ENCODE measurements around the gene DYNLT2. TPM values are rescaled to one million over a fixed set of nuclear protein-coding genes. Genes with fewer than 3 reads are reported as not detected.
A peak's percentile ranks its signal among the peaks of the same experiment; 100 is the strongest.

The DYNLT2 gene
- total RNA-seq, 1 experiment from 2014 or later = 1.7 TPM

DNA sequence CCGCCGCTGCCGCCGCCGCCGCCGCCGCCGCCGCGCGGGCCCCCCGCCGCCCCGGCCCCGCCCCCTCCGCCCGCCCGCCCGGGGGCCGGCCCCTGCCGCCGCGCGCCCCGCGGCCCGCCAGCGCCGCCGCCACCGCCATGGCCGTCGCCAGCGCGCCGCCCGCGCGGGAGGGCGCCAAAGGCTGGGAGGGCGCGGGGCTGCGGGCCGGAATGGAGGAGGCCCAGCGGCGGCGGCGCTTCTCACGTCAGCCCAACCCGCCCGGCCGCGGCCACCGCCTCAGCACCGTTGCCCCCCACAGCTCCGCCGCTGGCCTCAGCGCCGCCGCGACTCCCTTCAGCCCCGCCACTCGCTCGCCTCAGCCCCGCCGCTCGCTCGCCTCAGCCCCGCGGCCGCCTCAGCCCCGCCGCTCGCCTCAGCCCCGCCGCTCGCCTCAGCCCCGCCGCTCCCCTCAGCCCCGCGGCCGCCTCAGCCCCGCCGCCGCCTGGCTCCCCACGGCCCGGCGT, 27.3 kb downstream of the DYNLT2 start:
- Mint-ChIP-seq H3K4me1 (peaks cover 40% of the 10 kb centered on the region), H3K4me3 (peak overlapping the region; percentile 46; the same call in 1 of the 2 replicates), H3K27me3 (ENCODE audit: low read depth) (peaks cover 8% of the 10 kb centered on the region), H3K27ac (no peak overlapping the region), H3K9me3 (no peaks in the 10 kb centered on the region), H3K36me3 (no peaks in the 10 kb centered on the region)
- ChIA-PET CTCF (no interaction called here), POLR2A (interaction anchor here (0.8 to 2.4 kb wide), 2 partner anchors 23 to 27 kb away, joined by 3 to 14 read pairs; partner anchors contain the start of genes C6orf120, DYNLT2, ERMARD and WDR27)
- peak; percentile 60 for DNase-seq (ENCODE audit: low spot score)
- TF ChIP-seq, protein P1, sequence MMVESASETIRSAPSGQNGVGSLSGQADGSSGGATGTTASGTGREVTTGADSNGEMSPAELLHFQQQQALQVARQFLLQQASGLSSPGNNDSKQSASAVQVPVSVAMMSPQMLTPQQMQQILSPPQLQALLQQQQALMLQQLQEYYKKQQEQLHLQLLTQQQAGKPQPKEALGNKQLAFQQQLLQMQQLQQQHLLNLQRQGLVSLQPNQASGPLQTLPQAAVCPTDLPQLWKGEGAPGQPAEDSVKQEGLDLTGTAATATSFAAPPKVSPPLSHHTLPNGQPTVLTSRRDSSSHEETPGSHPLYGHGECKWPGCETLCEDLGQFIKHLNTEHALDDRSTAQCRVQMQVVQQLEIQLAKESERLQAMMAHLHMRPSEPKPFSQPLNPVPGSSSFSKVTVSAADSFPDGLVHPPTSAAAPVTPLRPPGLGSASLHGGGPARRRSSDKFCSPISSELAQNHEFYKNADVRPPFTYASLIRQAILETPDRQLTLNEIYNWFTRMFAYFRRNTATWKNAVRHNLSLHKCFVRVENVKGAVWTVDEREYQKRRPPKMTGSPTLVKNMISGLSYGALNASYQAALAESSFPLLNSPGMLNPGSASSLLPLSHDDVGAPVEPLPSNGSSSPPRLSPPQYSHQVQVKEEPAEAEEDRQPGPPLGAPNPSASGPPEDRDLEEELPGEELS (CRISPR knock-in tag; IDR thresholded peaks at IDR 0.05) = 0 out of 2 replicates have a peak, but pooled peaks have one; percentile 45
- TF ChIP-seq CREB1 (CRISPR knock-in tag; IDR thresholded peaks at IDR 0.05) (no peak), ZNF138 (CRISPR knock-in tag; conservative IDR thresholded peaks at IDR 0.05) (no peak)
- TF ChIP-seq, protein P2, sequence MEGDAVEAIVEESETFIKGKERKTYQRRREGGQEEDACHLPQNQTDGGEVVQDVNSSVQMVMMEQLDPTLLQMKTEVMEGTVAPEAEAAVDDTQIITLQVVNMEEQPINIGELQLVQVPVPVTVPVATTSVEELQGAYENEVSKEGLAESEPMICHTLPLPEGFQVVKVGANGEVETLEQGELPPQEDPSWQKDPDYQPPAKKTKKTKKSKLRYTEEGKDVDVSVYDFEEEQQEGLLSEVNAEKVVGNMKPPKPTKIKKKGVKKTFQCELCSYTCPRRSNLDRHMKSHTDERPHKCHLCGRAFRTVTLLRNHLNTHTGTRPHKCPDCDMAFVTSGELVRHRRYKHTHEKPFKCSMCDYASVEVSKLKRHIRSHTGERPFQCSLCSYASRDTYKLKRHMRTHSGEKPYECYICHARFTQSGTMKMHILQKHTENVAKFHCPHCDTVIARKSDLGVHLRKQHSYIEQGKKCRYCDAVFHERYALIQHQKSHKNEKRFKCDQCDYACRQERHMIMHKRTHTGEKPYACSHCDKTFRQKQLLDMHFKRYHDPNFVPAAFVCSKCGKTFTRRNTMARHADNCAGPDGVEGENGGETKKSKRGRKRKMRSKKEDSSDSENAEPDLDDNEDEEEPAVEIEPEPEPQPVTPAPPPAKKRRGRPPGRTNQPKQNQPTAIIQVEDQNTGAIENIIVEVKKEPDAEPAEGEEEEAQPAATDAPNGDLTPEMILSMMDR (IDR thresholded peaks at IDR 0.05) = no peak
- TF ChIP-seq, protein P3, sequence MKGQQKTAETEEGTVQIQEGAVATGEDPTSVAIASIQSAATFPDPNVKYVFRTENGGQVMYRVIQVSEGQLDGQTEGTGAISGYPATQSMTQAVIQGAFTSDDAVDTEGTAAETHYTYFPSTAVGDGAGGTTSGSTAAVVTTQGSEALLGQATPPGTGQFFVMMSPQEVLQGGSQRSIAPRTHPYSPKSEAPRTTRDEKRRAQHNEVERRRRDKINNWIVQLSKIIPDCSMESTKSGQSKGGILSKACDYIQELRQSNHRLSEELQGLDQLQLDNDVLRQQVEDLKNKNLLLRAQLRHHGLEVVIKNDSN (CRISPR knock-in tag; IDR thresholded peaks at IDR 0.05) = no peak
- peak; percentile 39 for ATAC-seq

DNA sequence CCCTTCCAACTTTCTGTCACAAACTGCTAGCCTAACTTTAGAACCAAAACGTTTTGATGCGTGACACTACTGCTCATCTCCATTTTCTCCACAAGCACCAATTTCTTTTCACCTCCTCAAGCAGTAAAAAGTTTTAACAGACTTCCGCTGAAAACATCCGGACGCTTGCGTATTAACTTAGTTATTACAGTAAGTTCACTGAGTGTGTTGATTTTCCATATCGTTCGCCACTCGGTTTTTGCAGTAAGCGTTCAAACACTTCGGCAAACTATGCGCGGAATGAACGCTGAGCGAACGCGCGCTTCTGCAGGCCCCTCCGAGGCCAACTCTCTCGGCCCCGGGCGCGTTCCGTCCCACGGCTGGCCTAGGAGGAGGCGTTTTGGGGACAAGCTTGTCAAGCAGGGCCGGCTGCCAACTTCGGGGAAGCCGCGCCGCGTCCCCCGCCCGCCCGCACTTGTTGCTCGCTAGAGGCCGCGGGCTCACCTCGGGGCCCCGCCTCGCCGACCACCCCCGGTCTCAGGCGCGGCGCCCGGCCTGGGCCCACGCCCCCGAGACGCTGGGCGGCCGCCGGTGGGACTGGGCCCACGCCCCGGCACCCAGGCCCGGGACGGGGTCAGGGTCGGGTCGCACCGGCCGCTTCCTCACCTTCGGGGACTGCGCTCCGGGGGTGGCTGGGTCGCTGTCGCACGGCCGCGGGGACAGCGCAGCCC, 28.0 kb downstream of the DYNLT2 start:
- H3K27ac Mint-ChIP-seq = peak overlapping the region; percentile 63; the same call in 1 of the 2 replicates
- DNase-seq (ENCODE audit: low spot score) (peak; percentile 57), ATAC-seq (peak; percentile 9)
- POLR2A ChIA-PET = interaction anchor here (0.8 to 2.4 kb wide), 2 partner anchors 22 to 28 kb away, joined by 3 to 14 read pairs; partner anchors contain the start of genes C6orf120, DYNLT2, ERMARD and WDR27
- H3K9me3 Mint-ChIP-seq = no peaks in the 10 kb centered on the region
- H3K4me1 Mint-ChIP-seq = peaks cover 40% of the 10 kb centered on the region
- H3K36me3 Mint-ChIP-seq = no peaks in the 10 kb centered on the region
- TF ChIP-seq, protein P4, sequence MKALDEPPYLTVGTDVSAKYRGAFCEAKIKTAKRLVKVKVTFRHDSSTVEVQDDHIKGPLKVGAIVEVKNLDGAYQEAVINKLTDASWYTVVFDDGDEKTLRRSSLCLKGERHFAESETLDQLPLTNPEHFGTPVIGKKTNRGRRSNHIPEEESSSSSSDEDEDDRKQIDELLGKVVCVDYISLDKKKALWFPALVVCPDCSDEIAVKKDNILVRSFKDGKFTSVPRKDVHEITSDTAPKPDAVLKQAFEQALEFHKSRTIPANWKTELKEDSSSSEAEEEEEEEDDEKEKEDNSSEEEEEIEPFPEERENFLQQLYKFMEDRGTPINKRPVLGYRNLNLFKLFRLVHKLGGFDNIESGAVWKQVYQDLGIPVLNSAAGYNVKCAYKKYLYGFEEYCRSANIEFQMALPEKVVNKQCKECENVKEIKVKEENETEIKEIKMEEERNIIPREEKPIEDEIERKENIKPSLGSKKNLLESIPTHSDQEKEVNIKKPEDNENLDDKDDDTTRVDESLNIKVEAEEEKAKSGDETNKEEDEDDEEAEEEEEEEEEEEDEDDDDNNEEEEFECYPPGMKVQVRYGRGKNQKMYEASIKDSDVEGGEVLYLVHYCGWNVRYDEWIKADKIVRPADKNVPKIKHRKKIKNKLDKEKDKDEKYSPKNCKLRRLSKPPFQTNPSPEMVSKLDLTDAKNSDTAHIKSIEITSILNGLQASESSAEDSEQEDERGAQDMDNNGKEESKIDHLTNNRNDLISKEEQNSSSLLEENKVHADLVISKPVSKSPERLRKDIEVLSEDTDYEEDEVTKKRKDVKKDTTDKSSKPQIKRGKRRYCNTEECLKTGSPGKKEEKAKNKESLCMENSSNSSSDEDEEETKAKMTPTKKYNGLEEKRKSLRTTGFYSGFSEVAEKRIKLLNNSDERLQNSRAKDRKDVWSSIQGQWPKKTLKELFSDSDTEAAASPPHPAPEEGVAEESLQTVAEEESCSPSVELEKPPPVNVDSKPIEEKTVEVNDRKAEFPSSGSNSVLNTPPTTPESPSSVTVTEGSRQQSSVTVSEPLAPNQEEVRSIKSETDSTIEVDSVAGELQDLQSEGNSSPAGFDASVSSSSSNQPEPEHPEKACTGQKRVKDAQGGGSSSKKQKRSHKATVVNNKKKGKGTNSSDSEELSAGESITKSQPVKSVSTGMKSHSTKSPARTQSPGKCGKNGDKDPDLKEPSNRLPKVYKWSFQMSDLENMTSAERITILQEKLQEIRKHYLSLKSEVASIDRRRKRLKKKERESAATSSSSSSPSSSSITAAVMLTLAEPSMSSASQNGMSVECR (CRISPR knock-in tag; IDR thresholded peaks at IDR 0.05; ENCODE audit: borderline replicate concordance) = 0 out of 2 replicates have a peak, but pooled peaks have one; percentile 37
- peak; percentile 43; the same call in 1 of the 2 replicates for TF ChIP-seq FOXP1 (CRISPR knock-in tag; IDR thresholded peaks at IDR 0.05; ENCODE audit: borderline replicate concordance)
- TF ChIP-seq ELF4 (CRISPR knock-in tag; IDR thresholded peaks at IDR 0.05; ENCODE audit: low read depth) = 0 out of 2 replicates have a peak, but pooled peaks have one; percentile 30
- 0 out of 2 replicates have a peak, but pooled peaks have one; percentile 10 for TF ChIP-seq TEAD1 (CRISPR knock-in tag; IDR thresholded peaks at IDR 0.05)
- TF ChIP-seq ZNF416 (CRISPR knock-in tag; IDR thresholded peaks at IDR 0.05) = no peak
- TF ChIP-seq, protein P5, sequence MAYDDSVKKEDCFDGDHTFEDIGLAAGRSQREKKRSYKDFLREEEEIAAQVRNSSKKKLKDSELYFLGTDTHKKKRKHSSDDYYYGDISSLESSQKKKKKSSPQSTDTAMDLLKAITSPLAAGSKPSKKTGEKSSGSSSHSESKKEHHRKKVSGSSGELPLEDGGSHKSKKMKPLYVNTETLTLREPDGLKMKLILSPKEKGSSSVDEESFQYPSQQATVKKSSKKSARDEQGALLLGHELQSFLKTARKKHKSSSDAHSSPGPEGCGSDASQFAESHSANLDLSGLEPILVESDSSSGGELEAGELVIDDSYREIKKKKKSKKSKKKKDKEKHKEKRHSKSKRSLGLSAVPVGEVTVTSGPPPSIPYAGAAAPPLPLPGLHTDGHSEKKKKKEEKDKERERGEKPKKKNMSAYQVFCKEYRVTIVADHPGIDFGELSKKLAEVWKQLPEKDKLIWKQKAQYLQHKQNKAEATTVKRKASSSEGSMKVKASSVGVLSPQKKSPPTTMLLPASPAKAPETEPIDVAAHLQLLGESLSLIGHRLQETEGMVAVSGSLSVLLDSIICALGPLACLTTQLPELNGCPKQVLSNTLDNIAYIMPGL (CRISPR knock-in tag; IDR thresholded peaks at IDR 0.05) = peak; percentile 58; the same call in 1 of the 2 replicates
- TF ChIP-seq NFE2L1 (CRISPR knock-in tag; IDR thresholded peaks at IDR 0.05) = no peak
- 0 out of 2 replicates have a peak, but pooled peaks have one; percentile 22 for TF ChIP-seq GABPB1 (CRISPR knock-in tag; IDR thresholded peaks at IDR 0.05)
- CTCF ChIA-PET = interaction anchor here (1.4 kb wide), 1 partner anchor 22 kb away, joined by 4 read pairs; the partner anchor contains the start of genes C6orf120 and WDR27
- peak overlapping the region; percentile 93 for H3K4me3 Mint-ChIP-seq
- peaks cover 8% of the 10 kb centered on the region for H3K27me3 Mint-ChIP-seq (ENCODE audit: low read depth)
